ENCODE data around the gene OR1A1.
"Not testable (repeated sequence)": the region's sequence is repeated elsewhere in the genome, so short reads cannot be mapped to it uniquely, and the experiment has no call there.

OR1A1 gene

GRCh38 chr17:3232300-3232699 is 24.8 kb downstream of the OR1A1 start:
- not testable (repeated sequence) for H3K9ac ChIP-seq (ENCODE audit: low read length in 2 of 2); H3K9me3 ChIP-seq (ENCODE audit: control insufficient read depth in 2 of 2, low read length in 2 of 2); H3K27me3 ChIP-seq (ENCODE audit: control insufficient read depth in 1 of 2, insufficient read depth in 2 of 2, low read length in 2 of 2); H3K4me3 ChIP-seq (ENCODE audit: low read length in 2 of 2); H3K4me1 ChIP-seq (ENCODE audit: control insufficient read depth, insufficient read depth, low read length); H3K27ac ChIP-seq (ENCODE audit: low read length); H3K36me3 ChIP-seq (ENCODE audit: control insufficient read depth in 2 of 2, insufficient read depth in 2 of 2, low read length in 2 of 2)

- H3K4me1 ChIP-seq (ENCODE audit: control insufficient read depth, insufficient read depth, low read length); H3K36me3 ChIP-seq (ENCODE audit: control insufficient read depth in 2 of 2, insufficient read depth in 2 of 2, low read length in 2 of 2); H3K27ac ChIP-seq (ENCODE audit: low read length); H3K4me3 ChIP-seq (ENCODE audit: low read length in 2 of 2); H3K27me3 ChIP-seq (ENCODE audit: control insufficient read depth in 1 of 2, insufficient read depth in 2 of 2, low read length in 2 of 2); H3K9me3 ChIP-seq (ENCODE audit: control insufficient read depth in 2 of 2, low read length in 2 of 2); H3K9ac ChIP-seq (ENCODE audit: low read length in 2 of 2): not testable (repeated sequence)
Observed at GRCh38 chr17:3238685-3239084, 31.2 kb downstream of the OR1A1 start.

- H3K9me3 ChIP-seq (ENCODE audit: control insufficient read depth in 2 of 2, low read length in 2 of 2); H3K27me3 ChIP-seq (ENCODE audit: control insufficient read depth in 1 of 2, insufficient read depth in 2 of 2, low read length in 2 of 2); H3K4me3 ChIP-seq (ENCODE audit: low read length in 2 of 2); H3K27ac ChIP-seq (ENCODE audit: low read length); H3K9ac ChIP-seq (ENCODE audit: low read length in 2 of 2); H3K4me1 ChIP-seq (ENCODE audit: control insufficient read depth, insufficient read depth, low read length); H3K36me3 ChIP-seq (ENCODE audit: control insufficient read depth in 2 of 2, insufficient read depth in 2 of 2, low read length in 2 of 2): not testable (repeated sequence)
Observed at GRCh38 chr17:3241044-3241443, 33.6 kb downstream of the OR1A1 start.

GRCh38 chr17:3244841-3245240 is 37.4 kb downstream of the OR1A1 start:
- not testable (repeated sequence) for H3K4me1 ChIP-seq (ENCODE audit: control insufficient read depth, insufficient read depth, low read length); H3K27me3 ChIP-seq (ENCODE audit: control insufficient read depth in 1 of 2, insufficient read depth in 2 of 2, low read length in 2 of 2); H3K27ac ChIP-seq (ENCODE audit: low read length); H3K9ac ChIP-seq (ENCODE audit: low read length in 2 of 2); H3K9me3 ChIP-seq (ENCODE audit: control insufficient read depth in 2 of 2, low read length in 2 of 2); H3K4me3 ChIP-seq (ENCODE audit: low read length in 2 of 2); H3K36me3 ChIP-seq (ENCODE audit: control insufficient read depth in 2 of 2, insufficient read depth in 2 of 2, low read length in 2 of 2)

- H3K4me1 ChIP-seq (ENCODE audit: control insufficient read depth, insufficient read depth, low read length); H3K27ac ChIP-seq (ENCODE audit: low read length); H3K36me3 ChIP-seq (ENCODE audit: control insufficient read depth in 2 of 2, insufficient read depth in 2 of 2, low read length in 2 of 2); H3K27me3 ChIP-seq (ENCODE audit: control insufficient read depth in 1 of 2, insufficient read depth in 2 of 2, low read length in 2 of 2); H3K9ac ChIP-seq (ENCODE audit: low read length in 2 of 2); H3K4me3 ChIP-seq (ENCODE audit: low read length in 2 of 2); H3K9me3 ChIP-seq (ENCODE audit: control insufficient read depth in 2 of 2, low read length in 2 of 2): not testable (repeated sequence)
Observed at GRCh38 chr17:3249013-3249412, 41.5 kb downstream of the OR1A1 start.

- Histone ChIP-seq H3K36me3 (ENCODE audit: control insufficient read depth in 2 of 2, insufficient read depth in 2 of 2, low read length in 2 of 2) (no peaks in the 10 kb centered on the region), H3K9me3 (ENCODE audit: control insufficient read depth in 2 of 2, low read length in 2 of 2) (peaks cover 2 to 6% of the 10 kb centered on the region in 2 donors), H3K4me1 (ENCODE audit: control insufficient read depth, insufficient read depth, low read length) (no peaks in the 10 kb centered on the region), H3K27ac (ENCODE audit: low read length) (no peak overlapping the region), H3K4me3 (ENCODE audit: low read length in 2 of 2) (no peak overlapping the region), H3K9ac (ENCODE audit: low read length in 2 of 2) (no peak overlapping the region), H3K27me3 (ENCODE audit: control insufficient read depth in 1 of 2, insufficient read depth in 2 of 2, low read length in 2 of 2) (no peaks in the 10 kb centered on the region)
Observed at GRCh38 chr17:3256575-3256974, 49.1 kb downstream of the OR1A1 start.

- H3K36me3 ChIP-seq (ENCODE audit: control insufficient read depth in 2 of 2, insufficient read depth in 2 of 2, low read length in 2 of 2) = no peaks in the 10 kb centered on the region
- no peaks in the 10 kb centered on the region for H3K4me1 ChIP-seq (ENCODE audit: control insufficient read depth, insufficient read depth, low read length)
- no peaks in the 10 kb centered on the region for H3K27me3 ChIP-seq (ENCODE audit: control insufficient read depth in 1 of 2, insufficient read depth in 2 of 2, low read length in 2 of 2)
- no peak overlapping the region for H3K4me3 ChIP-seq (ENCODE audit: low read length in 2 of 2)
- no peak overlapping the region for H3K9ac ChIP-seq (ENCODE audit: low read length in 2 of 2)
- no peak overlapping the region for H3K27ac ChIP-seq (ENCODE audit: low read length)
- peaks cover 2 to 6% of the 10 kb centered on the region in 2 donors for H3K9me3 ChIP-seq (ENCODE audit: control insufficient read depth in 2 of 2, low read length in 2 of 2)
Observed at GRCh38 chr17:3260163-3260562, 52.7 kb downstream of the OR1A1 start.

- no peaks in the 10 kb centered on the region for H3K27me3 ChIP-seq (ENCODE audit: control insufficient read depth in 1 of 2, insufficient read depth in 2 of 2, low read length in 2 of 2)
- H3K27ac ChIP-seq (ENCODE audit: low read length) = no peak overlapping the region
- no peak overlapping the region for H3K9ac ChIP-seq (ENCODE audit: low read length in 2 of 2)
- H3K9me3 ChIP-seq (ENCODE audit: control insufficient read depth in 2 of 2, low read length in 2 of 2) = peaks cover 2 to 6% of the 10 kb centered on the region in 2 donors
- H3K4me1 ChIP-seq (ENCODE audit: control insufficient read depth, insufficient read depth, low read length) = no peaks in the 10 kb centered on the region
- no peak overlapping the region for H3K4me3 ChIP-seq (ENCODE audit: low read length in 2 of 2)
- no peaks in the 10 kb centered on the region for H3K36me3 ChIP-seq (ENCODE audit: control insufficient read depth in 2 of 2, insufficient read depth in 2 of 2, low read length in 2 of 2)
Observed at GRCh38 chr17:3260600-3260999, 53.1 kb downstream of the OR1A1 start.

Data from stomach smooth muscle (tissue), 2 donors.